Dedifferentiated amniotic fluid mesenchymal stem cell (primary cell): ENCODE measurements around the gene OPTN.
"Not testable (repeated sequence)": the region's sequence is repeated elsewhere in the genome, so short reads cannot be mapped to it uniquely, and the experiment has no call there.

Experiments used
- DNase-seq: peaks from one replicate; pipeline ENCODE4 v3.0.0-alpha.2; 2016; ENCODE audit errors: extremely low spot score

Gene OPTN

DNA sequence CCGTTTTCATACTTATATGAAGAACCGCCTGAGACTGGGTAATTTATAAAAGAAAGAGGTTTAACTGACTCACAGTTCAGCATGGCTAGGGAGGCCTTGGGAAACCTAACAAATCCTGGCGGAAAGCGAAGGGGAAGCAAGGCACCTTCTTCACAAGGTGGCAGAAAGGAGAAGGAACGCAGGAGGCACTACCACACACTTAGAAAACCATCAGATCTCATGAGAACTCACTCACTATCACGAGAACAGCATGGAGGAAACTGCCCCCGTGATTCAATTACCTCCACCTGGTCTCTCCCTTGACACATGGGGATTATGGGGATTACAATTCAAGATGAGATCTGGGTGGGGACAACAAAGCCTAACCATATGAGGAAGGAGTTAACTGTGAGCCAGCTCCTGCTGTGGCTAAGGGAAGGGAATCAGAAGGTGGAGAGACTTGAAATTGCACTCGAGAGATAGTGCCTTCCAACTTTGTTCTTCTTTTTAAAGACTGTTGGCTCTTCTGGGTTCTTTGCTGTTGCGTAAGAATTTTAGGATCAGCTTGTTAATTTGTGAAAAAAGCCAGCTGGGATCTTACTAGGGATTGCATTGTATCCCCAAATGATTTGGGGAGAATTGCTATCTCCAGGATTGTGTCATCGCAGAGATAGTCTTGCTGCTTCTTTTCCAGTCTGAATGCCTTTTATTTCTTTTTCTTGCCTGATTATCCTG is 21.0 kb downstream of the OPTN start:
- DNase-seq: no peak

DNA sequence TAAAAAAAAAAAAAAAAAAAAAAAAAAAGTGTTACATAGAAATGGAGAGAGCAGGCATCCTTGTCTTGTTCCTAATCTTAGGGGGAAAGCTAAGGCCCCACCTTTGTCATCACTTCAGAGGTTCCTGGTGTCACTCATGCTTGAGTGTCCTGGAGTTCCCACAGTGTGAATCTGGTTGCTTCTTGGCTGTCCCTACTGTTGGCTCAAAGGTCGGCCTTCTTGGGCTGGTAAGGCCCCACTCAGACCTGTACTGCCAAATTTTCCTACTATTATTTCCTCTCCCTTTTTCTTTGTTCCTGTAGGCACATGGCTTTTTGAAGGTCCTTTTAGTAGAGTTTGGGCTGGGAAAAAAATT is 21.5 kb downstream of the OPTN start:
- DNase-seq: no peak

DNA sequence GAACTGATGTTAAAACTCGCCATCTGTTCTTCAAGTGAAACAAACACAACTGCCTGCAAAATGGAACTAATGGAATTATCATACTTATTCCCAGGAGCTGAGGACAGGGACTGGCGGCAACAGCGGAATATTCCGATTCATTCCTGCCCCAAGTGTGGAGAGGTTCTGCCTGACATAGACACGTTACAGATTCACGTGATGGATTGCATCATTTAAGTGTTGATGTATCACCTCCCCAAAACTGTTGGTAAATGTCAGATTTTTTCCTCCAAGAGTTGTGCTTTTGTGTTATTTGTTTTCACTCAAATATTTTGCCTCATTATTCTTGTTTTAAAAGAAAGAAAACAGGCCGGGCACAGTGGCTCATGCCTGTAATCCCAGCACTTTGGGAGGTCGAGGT is 36.7 kb downstream of the OPTN start:
- DNase-seq: no peak

DNA sequence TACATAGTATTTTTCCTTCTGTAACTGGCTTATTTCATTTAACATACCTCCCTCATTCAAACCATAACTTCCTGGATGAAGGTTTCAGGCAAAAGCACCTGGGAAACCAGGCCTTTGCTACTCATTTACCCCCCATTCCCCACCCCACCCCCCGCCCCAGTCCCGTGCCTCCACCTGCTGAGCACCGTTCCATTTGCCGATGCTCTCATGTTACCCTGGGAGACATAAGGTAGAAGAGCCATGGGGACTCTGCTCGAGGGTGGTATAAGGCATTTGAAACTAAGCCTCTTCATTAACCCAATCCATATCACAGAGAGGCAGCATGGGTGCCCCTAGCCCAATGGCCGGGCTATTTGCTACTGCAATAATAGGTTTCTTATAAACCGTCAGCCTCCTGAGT is 39.2 kb downstream of the OPTN start:
- no peak for DNase-seq

DNA sequence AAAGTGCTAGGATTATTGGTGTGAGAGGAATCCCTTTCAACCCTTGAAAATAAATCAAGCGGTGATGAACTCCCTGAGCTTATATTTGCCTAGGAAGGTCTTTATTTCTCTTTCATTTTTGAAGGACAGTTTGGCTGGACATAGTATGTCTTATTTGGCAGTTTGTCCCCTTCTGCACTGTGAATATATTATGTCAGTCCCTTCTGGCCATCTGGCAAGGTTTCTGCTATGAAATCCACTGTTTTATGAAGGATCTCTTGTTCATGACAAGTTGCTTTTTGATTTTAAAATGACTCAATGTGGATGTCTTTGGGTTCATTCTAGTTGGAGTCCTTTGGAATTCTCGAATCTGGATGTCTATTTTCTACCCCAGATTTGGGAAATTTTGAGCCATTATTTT is 39.7 kb downstream of the OPTN start:
- no peak for DNase-seq

DNA sequence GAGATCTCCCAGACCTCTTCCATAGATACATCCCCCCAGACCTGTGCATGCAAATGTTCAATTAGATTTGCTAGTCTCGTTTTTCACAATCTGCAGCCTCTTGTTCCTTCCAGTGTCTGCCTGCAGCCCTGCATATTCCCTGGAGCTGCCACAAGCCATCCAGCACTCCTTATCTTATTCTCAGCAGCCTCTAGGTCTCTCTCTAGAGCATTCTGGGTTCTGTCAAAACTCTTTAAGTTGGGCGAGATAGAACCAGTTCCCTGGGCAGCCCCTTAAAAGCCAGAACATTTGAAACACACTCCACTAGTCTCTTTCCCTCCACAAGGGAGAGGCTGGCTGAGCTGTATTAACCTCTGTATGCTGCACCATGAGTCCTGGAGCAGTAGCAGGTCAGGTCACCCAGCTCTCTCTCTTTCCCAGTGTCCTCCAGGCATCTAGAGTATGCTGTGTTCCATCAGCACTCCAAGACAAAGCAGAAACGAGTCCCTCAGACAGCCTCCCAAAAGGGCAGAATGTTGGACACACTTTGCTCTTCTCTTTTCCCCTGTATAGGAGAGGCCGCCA is 40.7 kb downstream of the OPTN start:
- no peak for DNase-seq

DNA sequence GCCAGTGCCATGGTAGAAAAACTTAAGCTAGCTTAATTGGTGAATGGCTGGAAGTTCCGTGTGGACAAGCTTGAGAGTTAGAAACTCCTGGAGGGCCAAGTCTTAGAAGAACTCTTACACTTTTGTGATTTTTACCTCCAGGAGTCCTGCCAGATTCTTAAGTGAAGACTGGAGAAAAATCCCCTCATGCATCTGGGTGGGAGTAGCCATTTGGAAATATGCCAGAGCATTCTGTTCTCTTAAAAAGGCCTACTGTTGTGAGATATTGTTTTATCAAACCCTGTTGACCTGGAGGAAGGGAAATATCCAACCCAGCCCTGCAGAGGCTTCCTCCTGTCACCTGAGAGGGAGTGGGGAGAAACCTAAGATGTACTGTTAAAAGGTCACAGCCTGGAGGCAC is 43.8 kb downstream of the OPTN start:
- DNase-seq: no peak

DNA sequence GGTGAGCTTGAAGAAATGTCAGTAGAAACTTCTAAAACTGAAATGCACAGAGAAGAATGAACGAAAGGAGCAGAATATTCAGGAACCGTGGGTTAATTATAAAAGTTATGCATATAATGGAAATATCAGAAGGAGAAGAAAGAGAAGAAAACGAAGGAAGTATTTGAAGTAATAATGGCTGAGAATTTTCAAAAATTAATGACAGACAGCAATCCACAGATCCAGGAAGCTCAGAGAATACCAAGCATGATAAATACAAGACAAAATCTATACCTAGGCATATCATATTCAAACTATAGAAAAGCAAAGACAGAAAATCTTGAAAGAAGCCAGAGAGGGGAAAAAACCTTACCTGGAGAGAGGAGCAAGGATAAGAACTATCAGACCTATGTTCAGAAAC is 44.9 kb downstream of the OPTN start:
- no peak for DNase-seq

DNA sequence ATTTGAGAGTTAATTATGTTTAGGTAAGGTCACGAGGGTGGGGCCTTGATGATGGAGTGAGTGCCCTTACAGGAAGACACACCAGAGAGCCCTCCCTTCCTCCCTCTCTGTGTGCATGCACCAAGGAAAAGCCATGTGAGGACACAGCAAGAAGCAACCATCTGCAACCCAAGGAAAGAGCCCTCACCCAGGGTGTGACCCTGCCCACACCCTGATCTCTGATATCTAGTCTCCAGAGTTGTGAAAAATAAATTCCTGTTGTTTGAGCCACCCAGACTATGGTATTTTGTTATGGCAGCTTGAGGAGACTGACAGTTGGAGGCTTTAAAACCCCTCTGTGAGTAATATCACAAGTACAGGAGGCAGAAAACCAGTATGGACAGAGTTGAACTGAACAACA is 46.4 kb downstream of the OPTN start:
- DNase-seq: no peak

- DNase-seq: no peak
Measured at GRCh38 chr10:13147161-13147560, 47.2 kb downstream of the OPTN start.

- DNase-seq: no peak
Measured at GRCh38 chr10:13152296-13152695, 52.3 kb downstream of the OPTN start.

GRCh38 chr10:13155860-13156259 is 55.9 kb downstream of the OPTN start:
- DNase-seq: not testable (repeated sequence)

- no peak for DNase-seq
Measured at GRCh38 chr10:13158401-13158800, 58.4 kb downstream of the OPTN start.

- DNase-seq: peak; percentile 99
Measured at GRCh38 chr10:13160934-13161856, 61.2 kb downstream of the OPTN start, which contains the start of gene MCM10. MCM10 (plus strand) TSS chr10:13161558; CDS start chr10:13164203, 2,645 bp downstream.

DNA sequence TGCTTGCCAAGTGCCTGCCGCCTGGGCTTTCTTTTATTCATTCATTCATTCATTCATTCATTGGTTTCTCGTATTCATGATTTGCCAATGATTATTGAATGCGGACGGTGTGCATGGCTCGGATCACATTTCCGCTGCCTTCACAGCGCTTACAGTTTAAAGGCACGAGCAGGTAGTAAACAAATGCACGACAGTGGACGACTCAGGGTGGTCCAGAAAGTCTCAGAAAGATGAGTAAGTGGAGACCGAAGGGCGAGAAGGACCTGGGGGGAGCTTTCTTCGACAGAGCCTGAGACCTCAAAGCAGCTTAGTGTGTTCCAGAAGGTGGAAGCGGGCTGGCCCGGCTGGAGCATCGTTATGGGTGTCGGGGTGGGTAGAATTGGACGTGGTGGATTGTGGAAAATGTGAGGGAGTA is 61.9 kb downstream of the OPTN start:
- no peak for DNase-seq

GRCh38 chr10:13163859-13164258 is 63.9 kb downstream of the OPTN start:
- DNase-seq: no peak

DNA sequence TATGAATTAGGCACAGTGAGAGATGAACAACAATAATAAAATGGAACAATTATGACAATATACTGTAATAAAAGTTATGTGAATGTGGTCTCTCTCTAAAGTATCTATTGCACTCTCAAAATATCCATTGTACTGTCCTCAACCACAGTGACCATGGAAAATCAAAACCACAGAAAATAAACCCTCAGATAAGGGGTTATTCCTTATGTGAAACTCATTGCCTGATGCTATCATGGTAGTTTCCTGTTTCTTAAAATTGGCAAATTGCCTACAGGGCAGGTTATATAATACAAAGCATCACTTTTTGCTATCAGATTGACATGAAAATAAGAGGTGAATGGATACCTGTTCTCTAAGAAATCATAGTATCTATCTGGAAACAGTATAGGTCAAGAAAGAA is 65.2 kb downstream of the OPTN start:
- no peak for DNase-seq

- no peak for DNase-seq
Measured at GRCh38 chr10:13167568-13167967, 67.6 kb downstream of the OPTN start.

DNA sequence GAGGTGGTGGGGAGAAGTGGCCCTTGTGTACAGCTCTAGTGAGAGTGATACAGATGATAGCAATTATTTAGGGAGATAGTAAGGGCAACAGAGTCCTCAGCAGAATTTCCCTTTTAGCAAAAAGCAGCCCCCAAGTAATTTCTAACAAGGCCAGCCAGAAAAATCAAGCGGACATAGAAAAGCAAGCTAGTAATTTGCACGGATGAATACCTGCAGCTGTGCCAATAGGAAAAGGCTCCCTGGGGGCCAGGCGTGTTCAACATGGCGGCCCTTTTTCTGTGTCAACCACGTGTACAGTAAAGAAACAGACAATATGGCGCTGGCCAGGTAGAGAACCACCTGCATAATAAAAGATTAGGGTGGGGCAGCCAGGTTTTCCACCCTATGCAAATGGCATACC is 68.8 kb downstream of the OPTN start:
- no peak for DNase-seq

- DNase-seq: no peak
Measured at GRCh38 chr10:13173616-13174015, 73.7 kb downstream of the OPTN start.

GRCh38 chr10:13180788-13181187 is 80.8 kb downstream of the OPTN start:
- no peak for DNase-seq

GRCh38 chr10:13182424-13182823 is 82.5 kb downstream of the OPTN start:
- no peak for DNase-seq

DNA sequence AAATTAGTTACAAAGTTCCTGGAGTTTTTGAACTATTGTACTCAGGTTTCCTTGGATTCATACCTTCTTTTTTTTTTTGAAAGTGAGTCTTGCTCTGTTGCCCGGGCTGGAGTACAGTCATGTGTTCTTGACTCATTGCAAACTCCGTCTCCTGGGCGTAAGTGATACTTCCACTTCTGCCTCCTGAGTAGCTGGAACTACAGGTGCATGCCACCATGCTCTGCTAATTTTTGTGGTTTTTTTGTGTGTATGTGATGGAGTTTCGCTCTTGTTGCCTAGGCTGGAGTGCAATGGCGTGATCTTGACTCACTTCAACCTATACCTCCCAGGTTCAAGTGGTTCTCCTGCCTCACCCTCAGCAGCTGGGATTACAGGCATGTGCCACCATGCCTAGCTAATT is 83.7 kb downstream of the OPTN start:
- no peak for DNase-seq
